Natural killer cell (primary cell): ENCODE measurements around the gene PLXNA2. TPM values are rescaled to one million over a fixed set of nuclear protein-coding genes. Genes with fewer than 3 reads are reported as not detected.

Source experiments
- ATAC-seq, 3 donors: fragments of 150-1000 bp in 2 of 3; fragments of 200-7000 bp in 1 of 3; cut with Tn5 transposase; 1 replicate in 1 of 3; 2 replicates in 2 of 3; pipeline ENCODE4 v1.10.0; 2021; ENCODE audit warnings: mild to moderate bottlenecking in 2 of 3, moderate library complexity in 2 of 3
- DNase-seq, 2 donors: peaks; one replicate each; pipeline versions ENCODE4 v3.0.0 to v3.0.0-alpha.2; 2013 to 2021; ENCODE audit warnings: mixed read lengths in 1 of 2
- H3K27ac ChIP-seq: one replicate; pipeline ENCODE4 v1.5.1; 2013; ENCODE audit warnings: mild to moderate bottlenecking, low read length
- H3K27me3 ChIP-seq: one replicate; pipeline ENCODE4 v1.6.1; 2013; ENCODE audit warnings: low read length; ENCODE audit not compliant: control insufficient read depth, insufficient read depth
- H3K36me3 ChIP-seq: one replicate; pipeline ENCODE4 v1.6.1; 2013; ENCODE audit warnings: low read length; ENCODE audit not compliant: control insufficient read depth, insufficient read depth
- H3K4me1 ChIP-seq: one replicate; pipeline ENCODE4 v1.6.1; 2013; ENCODE audit warnings: low read length; ENCODE audit not compliant: control insufficient read depth, insufficient read depth
- H3K4me3 ChIP-seq: one replicate; pipeline ENCODE4 v1.5.1; 2013; ENCODE audit warnings: low read length
- H3K9me3 ChIP-seq: one replicate; pipeline ENCODE4 v1.6.1; 2013; ENCODE audit warnings: low read length; ENCODE audit not compliant: control insufficient read depth, insufficient read depth
- H3K27ac Mint-ChIP-seq, 2 donors: one replicate each; pipeline ENCODE4 v1.8.0; 2022; ENCODE audit warnings: mild to moderate bottlenecking in 2 of 2, mixed read lengths in 2 of 2, moderate library complexity in 1 of 2
- H3K27me3 Mint-ChIP-seq, 2 donors: one replicate each; pipeline ENCODE4 v1.8.0; 2022; ENCODE audit warnings: low read depth in 2 of 2, mixed read lengths in 2 of 2
- H3K36me3 Mint-ChIP-seq: one replicate; pipeline ENCODE4 v1.8.0; 2022; ENCODE audit warnings: mixed read lengths
- H3K4me1 Mint-ChIP-seq, 2 donors: one replicate each; pipeline ENCODE4 v1.8.0; 2022; ENCODE audit warnings: mixed read lengths in 2 of 2
- H3K4me3 Mint-ChIP-seq: one replicate; pipeline ENCODE4 v1.8.0; 2022; ENCODE audit warnings: mild to moderate bottlenecking, moderate library complexity, mixed read lengths
- H3K9me3 Mint-ChIP-seq, 2 donors: one replicate each; pipeline ENCODE4 v1.8.0; 2022; ENCODE audit warnings: mixed read lengths in 2 of 2
- CTCF ChIP-seq: fragments of 200-600 bp; IDR thresholded peaks from one replicate; pipeline ENCODE4 v1.8.0; 2022; ENCODE audit warnings: antibody characterized with exemption
- WGBS: methylation state at CpG from one replicate; pipeline ENCODE4 v1.1.7; 2013; ENCODE audit warnings: missing lambda C conversion rate; ENCODE audit not compliant: insufficient coverage; 5-methylcytosine and 5-hydroxymethylcytosine counted together
- intact Hi-C: fragments of 100-400 bp; cut with micrococcal nuclease; formaldehyde crosslinking; loops from one replicate; pipeline ENCODE4 v1.14.2; 2022
- total RNA-seq, 4 donors: library from RNA; stranded (reverse); fragments of 120-200 nt in 1 of 4; gene quantifications; one replicate each; pipeline versions ENCODE4 v1.2.3 to v1.2.4, GENCODE V29; 2013 to 2022

The PLXNA2 gene
- total RNA-seq, 3 donors from 2014 or later (not counting 1 experiment from before 2014, with no cell fraction given): 2.8 to 8.4 (median 2.8) TPM

- DNase-seq (no peak), ATAC-seq (no peak)
- Histone ChIP-seq H3K27ac (no peak overlapping the region), H3K27me3 (no peaks in the 10 kb centered on the region), H3K36me3 (no peaks in the 10 kb centered on the region), H3K4me1 (no peaks in the 10 kb centered on the region), H3K4me3 (no peak overlapping the region), H3K9me3 (no peaks in the 10 kb centered on the region)
- H3K36me3 Mint-ChIP-seq: no peaks in the 10 kb centered on the region
- H3K4me1 Mint-ChIP-seq: no peaks in the 10 kb centered on the region
- H3K9me3 Mint-ChIP-seq: no peaks in the 10 kb centered on the region
- WGBS: 90% methylated on average over 6 of the region's 8 CpGs
- peaks cover 0 to 11% of the 10 kb centered on the region in 2 donors for H3K27me3 Mint-ChIP-seq
- intact Hi-C loops: no loop called here
- TF ChIP-seq CTCF: no peak
- H3K4me3 Mint-ChIP-seq: no peak overlapping the region
- H3K27ac Mint-ChIP-seq: no peak overlapping the region
Observed at GRCh38 chr1:208009303-208009702, 234.9 kb downstream of the PLXNA2 start.

- peaks cover 0 to 11% of the 10 kb centered on the region in 2 donors for H3K27me3 Mint-ChIP-seq
- intact Hi-C loops: no loop called here
- H3K27me3 ChIP-seq: no peaks in the 10 kb centered on the region
- H3K4me1 Mint-ChIP-seq: no peaks in the 10 kb centered on the region
- no peaks in the 10 kb centered on the region for H3K9me3 ChIP-seq
- H3K27ac ChIP-seq: no peak overlapping the region
- DNase-seq (no peak), ATAC-seq (no peak)
- no peaks in the 10 kb centered on the region for H3K9me3 Mint-ChIP-seq
- no peaks in the 10 kb centered on the region for H3K36me3 Mint-ChIP-seq
- H3K4me3 ChIP-seq: no peak overlapping the region
- no peak for TF ChIP-seq CTCF
- WGBS: 79% methylated on average over 3 of the region's 3 CpGs
- H3K4me1 ChIP-seq: no peaks in the 10 kb centered on the region
- H3K36me3 ChIP-seq: no peaks in the 10 kb centered on the region
- no peak overlapping the region for H3K27ac Mint-ChIP-seq
- H3K4me3 Mint-ChIP-seq: no peak overlapping the region
Observed at GRCh38 chr1:208008534-208008933, 235.7 kb downstream of the PLXNA2 start.

- H3K36me3 ChIP-seq: no peaks in the 10 kb centered on the region
- ATAC-seq (no peak), DNase-seq (no peak)
- H3K27me3 Mint-ChIP-seq: peaks cover 0 to 11% of the 10 kb centered on the region in 2 donors
- no peak overlapping the region for H3K4me3 Mint-ChIP-seq
- intact Hi-C loops: no loop called here
- no peaks in the 10 kb centered on the region for H3K9me3 Mint-ChIP-seq
- no peaks in the 10 kb centered on the region for H3K27me3 ChIP-seq
- no peak overlapping the region for H3K4me3 ChIP-seq
- H3K4me1 ChIP-seq: no peaks in the 10 kb centered on the region
- H3K27ac ChIP-seq: no peak overlapping the region
- no peaks in the 10 kb centered on the region for H3K9me3 ChIP-seq
- TF ChIP-seq CTCF: no peak
- H3K36me3 Mint-ChIP-seq: no peaks in the 10 kb centered on the region
- 91% methylated on average over 5 of the region's 5 CpGs for WGBS
- no peaks in the 10 kb centered on the region for H3K4me1 Mint-ChIP-seq
- no peak overlapping the region for H3K27ac Mint-ChIP-seq
Observed at GRCh38 chr1:208007938-208008342, 236.2 kb downstream of the PLXNA2 start.

- Histone ChIP-seq H3K36me3 (no peaks in the 10 kb centered on the region), H3K27ac (no peak overlapping the region), H3K27me3 (no peaks in the 10 kb centered on the region), H3K9me3 (no peaks in the 10 kb centered on the region), H3K4me1 (no peaks in the 10 kb centered on the region), H3K4me3 (no peak overlapping the region)
- no peak for TF ChIP-seq CTCF
- no peaks in the 10 kb centered on the region for H3K9me3 Mint-ChIP-seq
- H3K27ac Mint-ChIP-seq: no peak overlapping the region
- H3K27me3 Mint-ChIP-seq: peaks cover 0 to 11% of the 10 kb centered on the region in 2 donors
- no peak overlapping the region for H3K4me3 Mint-ChIP-seq
- ATAC-seq (no peak), DNase-seq (no peak)
- 61% methylated on average over 2 of the region's 3 CpGs for WGBS
- no peaks in the 10 kb centered on the region for H3K36me3 Mint-ChIP-seq
- H3K4me1 Mint-ChIP-seq: no peaks in the 10 kb centered on the region
- intact Hi-C loops: no loop called here
Observed at GRCh38 chr1:208007319-208007937, 236.8 kb downstream of the PLXNA2 start.
